ENCODE results near the gene RFX3.

Gene RFX3

GRCh38 chr9:3431890-3432289 is 93.9 kb downstream of the RFX3 start:
- TF ChIP-seq CTCF (IDR thresholded peaks at IDR 0.05): no peak

GRCh38 chr9:3419893-3420292 is 105.9 kb downstream of the RFX3 start:
- no peak for TF ChIP-seq CTCF (IDR thresholded peaks at IDR 0.05)

GRCh38 chr9:3415906-3416305 is 109.9 kb downstream of the RFX3 start:
- TF ChIP-seq CTCF (IDR thresholded peaks at IDR 0.05): no peak

GRCh38 chr9:3413984-3414383 is 111.8 kb downstream of the RFX3 start:
- TF ChIP-seq CTCF (IDR thresholded peaks at IDR 0.05): no peak

GRCh38 chr9:3410461-3410860 is 115.3 kb downstream of the RFX3 start:
- TF ChIP-seq CTCF (IDR thresholded peaks at IDR 0.05): no peak

- no peak for TF ChIP-seq CTCF (IDR thresholded peaks at IDR 0.05)
These were observed 116.3 kb downstream of the RFX3 start for GRCh38 chr9:3409453-3409852.

- no peak for TF ChIP-seq CTCF (IDR thresholded peaks at IDR 0.05)
These were observed 122.5 kb downstream of the RFX3 start for GRCh38 chr9:3403315-3403714.

GRCh38 chr9:3401221-3401954 is 124.4 kb downstream of the RFX3 start:
- no peak for TF ChIP-seq CTCF (IDR thresholded peaks at IDR 0.05)
